Fibroblast of skin of left biceps (primary cell): ENCODE data around the gene CSNK1A1L.
"Not testable (repeated sequence)": the region's sequence is repeated elsewhere in the genome, so short reads cannot be mapped to it uniquely, and the experiment has no call there.

ENCODE experiments used
- DNase-seq, 2 experiments: peaks; one replicate each; pipeline ENCODE4 v3.0.0-alpha.2; 2013; ENCODE audit warnings: low read depth in 2 of 2

CSNK1A1L gene

GRCh38 chr13:37058910-37059847 lies 46.3 kb downstream of the CSNK1A1L start, which contains the start of gene SUPT20H:
TSS of gene SUPT20H (minus strand) at chr13:37059688. CDS start at chr13:37051490, 8,198 bp downstream.
- DNase-seq, result peak; percentile 69 to 78

- DNase-seq, result not testable (repeated sequence)
Observed at GRCh38 chr13:37056228-37056627, 49.2 kb downstream of the CSNK1A1L start.
